Heart right ventricle (tissue), 16 donors: ENCODE measurements around the gene AFG1L. TPM values are rescaled to one million over a fixed set of nuclear protein-coding genes. Genes with fewer than 3 reads are reported as not detected.
"Not testable (repeated sequence)": the region's sequence is repeated elsewhere in the genome, so short reads cannot be mapped to it uniquely, and the experiment has no call there.

Experiments
- ATAC-seq, 8 donors: fragments of 200-7000 bp; cut with Tn5 transposase; one replicate each; pipeline ENCODE4 v1.9.1; 2020; ENCODE audit warnings: mild to moderate bottlenecking in 8 of 8, moderate library complexity in 8 of 8, moderate number of reproducible peaks in 1 of 8
- DNase-seq, 2 donors: peaks; one replicate each; pipeline ENCODE4 v3.0.0-alpha.2; 2020
- H3K27ac ChIP-seq, 10 donors: fragments of 200-600 bp; sonication (generic) in 2 of 10; one replicate each; pipeline versions ENCODE4 v1.5.0 to v1.8.0; 2020 to 2022; ENCODE audit warnings: mild to moderate bottlenecking in 3 of 10
- H3K27me3 ChIP-seq, 7 donors: fragments of 200-600 bp; one replicate each; pipeline ENCODE4 v1.8.0; 2021 to 2022; ENCODE audit warnings: mild to moderate bottlenecking in 2 of 7
- H3K36me3 ChIP-seq, 9 donors: fragments of 200-600 bp; sonication (generic) in 1 of 9; one replicate each; pipeline versions ENCODE4 v1.5.0 to v1.8.0; 2020 to 2022; ENCODE audit warnings: mild to moderate bottlenecking in 2 of 9
- H3K4me1 ChIP-seq, 9 donors: fragments of 200-600 bp; sonication (generic) in 1 of 9; one replicate each; pipeline versions ENCODE4 v1.5.0 to v1.8.0; 2020 to 2022; ENCODE audit warnings: mild to moderate bottlenecking in 4 of 9
- H3K4me3 ChIP-seq, 10 donors: fragments of 200-600 bp; sonication (generic) in 2 of 10; one replicate each; pipeline versions ENCODE4 v1.5.0 to v1.8.0; 2020 to 2022; ENCODE audit warnings: mild to moderate bottlenecking in 7 of 10, moderate library complexity in 2 of 10
- H3K9me3 ChIP-seq, 11 donors: fragments of 200-600 bp in 10 of 11; sonication (generic) in 2 of 11; one replicate each; pipeline versions ENCODE4 v1.5.0 to v1.8.0; 2013 to 2022; ENCODE audit warnings: mild to moderate bottlenecking in 2 of 11, control low read depth in 1 of 11, moderate library complexity in 1 of 11
- WGBS, 2 donors: extraction: QIAGEN DNeasy Blood & Tissue Kit; methylation state at CpG; one replicate each; pipeline ENCODE4 v1.1.7; 2013; ENCODE audit warnings: inconsistent platforms in 1 of 2; 5-methylcytosine and 5-hydroxymethylcytosine counted together
- intact Hi-C, 10 donors: fragments of 100-400 bp; cut with DNase I; formaldehyde crosslinking; loops; one replicate each; pipeline versions ENCODE4 v1.11.1 to v1.14.2; 2022
- polyA plus RNA-seq, 2 donors: library from polyadenylated mRNA; stranded (reverse); fragments of 200-250 nt; gene quantifications; one replicate each; pipeline ENCODE4 v1.2.3, GENCODE V29; 2013
- total RNA-seq, 10 donors: library from RNA; stranded (reverse); fragmentation: NEBNext Ultra II Directional in 3 of 10; extraction: Animal tissue kit (Norgen Biotek cat#: 25700) in 3 of 10; gene quantifications; one replicate each; pipeline versions ENCODE4 v1.2.1 to v1.2.4, GENCODE V29; 2021 to 2023
- TF ChIP-seq, protein P1 (sequence below), 9 donors: fragments of 200-600 bp; sonication (generic) in 2 of 9; IDR thresholded peaks; one replicate each; pipeline versions ENCODE4 v1.5.0 to v1.8.0; 2021 to 2022; ENCODE audit warnings: antibody characterized with exemption in 9 of 9, mild to moderate bottlenecking in 5 of 9, moderate library complexity in 1 of 9
- donor health status: Arrhythmogenic right ventricular cardiomyopathy.
- donor health status: ischemic (EF 13 %, LVEDD 7.1; RV severe dilation, severe dysfunction).
- donor health status: healthy with polysubstance abuse.
- donor health status: DM: no; HTN: yes; CAD: no.
- donor health status: DM: no; HTN: no; CAD: no.
- donor health status: ischemic (EF 25% LVEDD 6.9; RV normal size, moderate dysfunction).
- donor health status: ischemic (EF 25% LVEDD 5.7; RV mildly dilated, moderate dysfunction).
- donor health status: healthy.
- donor health status: DM: yes; HTN: yes; CAD: no.
- donor health status: Ischemic cardiomyopathy.
- donor health status: ischemic (EF 35%, LVEDD 5.7; RV mildly dilated, moderate dysfunction).
- donor health status: nonischemic (EF 11% LVEDD 7.7; RV severe dilation, severe dysfunction).
- donor health status: DM: yes; HTN: yes; CAD: no.
- donor health status: PGD.
- donor health status: ischemic (EF 29% LVEDD 5.4; RV normal size, mild dysfunction).
- donor health status: nonischemic (EF 23%, LVEDD 6.1; RV moderate dilation, normal function).

The AFG1L gene
- total and polyA plus RNA-seq, 12 donors: 1.9 to 18.8 (median 12.8) TPM

DNA sequence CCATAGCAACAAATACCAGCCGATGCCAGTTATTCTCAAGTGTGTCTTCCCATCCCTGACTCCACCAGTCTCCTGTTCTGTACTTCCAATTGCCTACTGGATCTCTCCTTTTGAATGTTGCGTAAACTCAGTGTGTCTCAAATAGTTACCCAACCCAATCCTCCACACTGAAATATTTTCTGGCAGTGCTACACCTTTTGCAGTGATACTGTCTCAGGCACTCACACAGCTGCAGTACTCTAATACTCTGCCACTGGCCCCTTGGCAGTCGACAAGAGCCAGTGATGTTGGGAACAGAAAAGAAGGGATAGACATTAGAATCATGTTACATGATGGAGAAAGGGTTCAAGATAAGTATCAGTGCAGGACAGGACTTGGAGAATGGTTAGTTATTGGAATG is 234.0 kb downstream of the AFG1L start:
- WGBS, 2 donors: 62 to 72% methylated on average over 3 of the region's 3 CpGs
- ATAC-seq (no peak), DNase-seq (no peak)
- Histone ChIP-seq H3K36me3 (no peaks in the 10 kb centered on the region), H3K27ac (no peak overlapping the region), H3K4me1 (no peaks in the 10 kb centered on the region), H3K27me3 (no peaks in the 10 kb centered on the region), H3K9me3 (no peaks in the 10 kb centered on the region), H3K4me3 (no peak overlapping the region)
- intact Hi-C loops: loop anchor here in 8 of 10 donors (5.0 to 10.0 kb wide), 5 partner anchors 414 to 552 kb away; no protein-coding TSS in a partner anchor
- TF ChIP-seq, protein P1, sequence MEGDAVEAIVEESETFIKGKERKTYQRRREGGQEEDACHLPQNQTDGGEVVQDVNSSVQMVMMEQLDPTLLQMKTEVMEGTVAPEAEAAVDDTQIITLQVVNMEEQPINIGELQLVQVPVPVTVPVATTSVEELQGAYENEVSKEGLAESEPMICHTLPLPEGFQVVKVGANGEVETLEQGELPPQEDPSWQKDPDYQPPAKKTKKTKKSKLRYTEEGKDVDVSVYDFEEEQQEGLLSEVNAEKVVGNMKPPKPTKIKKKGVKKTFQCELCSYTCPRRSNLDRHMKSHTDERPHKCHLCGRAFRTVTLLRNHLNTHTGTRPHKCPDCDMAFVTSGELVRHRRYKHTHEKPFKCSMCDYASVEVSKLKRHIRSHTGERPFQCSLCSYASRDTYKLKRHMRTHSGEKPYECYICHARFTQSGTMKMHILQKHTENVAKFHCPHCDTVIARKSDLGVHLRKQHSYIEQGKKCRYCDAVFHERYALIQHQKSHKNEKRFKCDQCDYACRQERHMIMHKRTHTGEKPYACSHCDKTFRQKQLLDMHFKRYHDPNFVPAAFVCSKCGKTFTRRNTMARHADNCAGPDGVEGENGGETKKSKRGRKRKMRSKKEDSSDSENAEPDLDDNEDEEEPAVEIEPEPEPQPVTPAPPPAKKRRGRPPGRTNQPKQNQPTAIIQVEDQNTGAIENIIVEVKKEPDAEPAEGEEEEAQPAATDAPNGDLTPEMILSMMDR (IDR thresholded peaks at IDR 0.05): no peak

DNA sequence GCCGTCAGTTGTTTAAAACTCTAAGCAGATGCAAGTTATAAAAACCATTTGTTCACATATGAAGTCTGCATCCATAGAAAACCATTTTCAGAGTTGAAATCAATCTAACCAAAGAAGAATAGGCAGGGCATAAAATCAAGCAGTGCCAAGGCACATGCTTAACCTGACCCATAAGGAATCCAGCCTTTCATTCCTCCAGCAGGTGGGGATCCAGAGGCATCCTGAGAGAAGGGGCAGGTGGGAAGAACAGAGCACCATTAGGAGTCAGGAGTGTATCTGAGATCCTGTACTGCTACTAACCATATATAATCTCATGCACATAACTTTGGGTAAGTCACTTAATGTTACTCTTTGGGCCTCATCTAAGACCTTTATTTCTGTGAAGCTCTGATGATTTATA is 236.5 kb downstream of the AFG1L start:
- H3K9me3 ChIP-seq: no peaks in the 10 kb centered on the region
- intact Hi-C loops: no loop called here
- DNase-seq (no peak), ATAC-seq (no peak)
- WGBS, 2 donors: 88 to 97% methylated on average over 1 of the region's 1 CpG
- no peak overlapping the region for H3K27ac ChIP-seq
- no peaks in the 10 kb centered on the region for H3K4me1 ChIP-seq
- no peaks in the 10 kb centered on the region for H3K36me3 ChIP-seq
- TF ChIP-seq, protein P1 (IDR thresholded peaks at IDR 0.05): no peak
- H3K27me3 ChIP-seq: no peaks in the 10 kb centered on the region
- no peak overlapping the region for H3K4me3 ChIP-seq

DNA sequence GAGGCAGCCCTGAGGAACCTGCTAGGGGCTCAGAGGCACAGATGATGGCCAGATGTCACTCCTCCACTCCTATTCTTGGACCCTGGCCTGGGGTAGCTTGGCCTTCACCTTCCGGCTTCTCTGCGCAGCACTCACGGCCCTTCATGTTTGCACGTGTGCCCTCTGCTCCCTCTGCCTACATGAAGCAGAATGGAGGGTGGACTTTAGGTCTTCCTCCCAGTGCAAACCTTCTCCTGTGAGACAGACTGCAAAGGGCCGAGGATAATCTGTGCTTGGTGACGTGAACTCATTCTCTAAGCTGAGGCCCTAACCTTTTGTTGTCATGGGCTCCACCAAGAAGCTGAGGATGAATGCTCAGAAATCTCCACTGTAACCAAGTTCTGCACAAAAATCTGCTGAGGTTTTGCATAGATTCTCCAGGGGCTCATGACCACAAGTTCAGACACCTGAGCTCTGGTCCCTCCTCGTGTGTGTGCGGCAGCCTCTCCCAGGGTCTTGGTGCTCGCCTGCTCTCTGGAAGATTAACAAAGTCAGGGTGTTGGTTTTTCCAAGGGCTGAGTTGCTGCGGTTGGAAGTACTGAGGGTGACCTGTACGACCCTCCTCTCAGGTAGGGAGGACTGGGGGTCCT is 240.4 kb downstream of the AFG1L start:
- intact Hi-C loops: no loop called here
- DNase-seq (no peak), ATAC-seq (no peak)
- WGBS, 2 donors: 89 to 94% methylated on average over 11 of the region's 11 CpGs
- TF ChIP-seq, protein P1 (IDR thresholded peaks at IDR 0.05): no peak
- Histone ChIP-seq H3K4me3 (no peak overlapping the region), H3K27ac (no peak overlapping the region), H3K36me3 (no peaks in the 10 kb centered on the region), H3K4me1 (no peaks in the 10 kb centered on the region), H3K27me3 (no peaks in the 10 kb centered on the region), H3K9me3 (peaks cover 0 to 8% (median 0%) of the 10 kb centered on the region in 11 donors)

DNA sequence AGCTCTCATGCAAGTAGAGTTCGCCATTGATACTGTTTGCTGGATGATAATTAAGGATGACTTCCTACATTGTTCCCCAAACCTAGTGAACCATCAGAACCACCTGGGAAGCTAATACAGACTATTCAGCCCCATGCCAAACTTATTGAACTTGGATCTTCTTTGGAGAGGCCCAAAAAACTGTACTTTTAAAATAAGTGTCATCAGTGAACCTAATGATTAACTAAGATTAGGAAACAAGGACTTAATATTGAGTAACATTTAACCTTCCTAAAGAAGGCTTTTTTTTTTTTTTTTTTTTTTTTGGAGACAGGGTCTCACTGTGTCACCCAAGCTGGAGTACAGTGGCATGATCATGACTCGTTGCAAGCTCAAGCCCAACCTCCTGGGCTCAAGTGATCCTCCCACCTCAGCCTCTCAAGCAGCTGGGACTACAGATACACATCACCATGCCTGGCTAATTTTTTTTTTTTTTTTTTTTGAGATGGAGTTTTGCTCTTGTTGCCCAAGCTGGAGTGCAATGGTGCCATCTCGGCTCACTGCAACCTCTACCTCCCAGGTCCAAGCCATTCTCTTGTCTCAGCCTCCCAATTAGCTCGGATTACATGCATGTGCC is 241.2 kb downstream of the AFG1L start:
- 91 to 96% methylated on average over 4 of the region's 4 CpGs for WGBS, 2 donors
- not testable (repeated sequence) for ATAC-seq

More for the DNA sequence above, 241.2 kb downstream of the AFG1L start:
- H3K27me3 ChIP-seq, H3K4me1 ChIP-seq, H3K4me3 ChIP-seq, H3K27ac ChIP-seq, H3K36me3 ChIP-seq, DNase-seq, intact Hi-C loops, H3K9me3 ChIP-seq: not testable (repeated sequence)
